Inflammatory macrophage treated with lipopolysaccharide for 4 hours (primary cell): ENCODE data around the gene PDGFRA.
A peak's percentile ranks its signal among the peaks of the same experiment; 100 is the strongest.
"Not testable (repeated sequence)": the region's sequence is repeated elsewhere in the genome, so short reads cannot be mapped to it uniquely, and the experiment has no call there.

Source experiments
- DNase-seq: peaks from one replicate; pipeline ENCODE4 v3.0.0-alpha.2; 2020

The PDGFRA gene

DNA sequence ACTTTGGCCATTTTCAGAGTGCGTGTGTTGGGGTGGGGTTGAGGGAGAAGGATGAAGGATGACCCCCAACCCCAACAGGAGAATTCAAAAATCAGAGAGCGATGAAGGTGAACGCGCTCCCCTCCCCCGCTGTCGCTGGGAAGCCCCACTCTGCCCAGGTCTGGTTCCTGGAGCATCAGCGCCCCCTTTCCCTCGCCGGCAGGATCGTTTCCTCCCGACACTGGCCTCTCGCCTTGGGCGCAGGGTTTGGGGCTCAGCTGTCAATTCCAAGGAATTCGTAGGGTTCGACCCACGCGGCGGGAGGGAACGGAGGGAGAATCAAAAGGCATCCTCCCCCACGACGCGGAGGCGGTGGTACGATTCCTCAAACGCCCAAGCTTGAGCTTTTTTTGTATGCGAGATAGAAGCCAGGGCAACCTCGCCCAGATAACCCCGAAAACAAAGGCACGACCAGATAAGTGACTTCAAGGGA lies 1.0 kb upstream of the PDGFRA start:
- peak; percentile 41 for DNase-seq

DNA sequence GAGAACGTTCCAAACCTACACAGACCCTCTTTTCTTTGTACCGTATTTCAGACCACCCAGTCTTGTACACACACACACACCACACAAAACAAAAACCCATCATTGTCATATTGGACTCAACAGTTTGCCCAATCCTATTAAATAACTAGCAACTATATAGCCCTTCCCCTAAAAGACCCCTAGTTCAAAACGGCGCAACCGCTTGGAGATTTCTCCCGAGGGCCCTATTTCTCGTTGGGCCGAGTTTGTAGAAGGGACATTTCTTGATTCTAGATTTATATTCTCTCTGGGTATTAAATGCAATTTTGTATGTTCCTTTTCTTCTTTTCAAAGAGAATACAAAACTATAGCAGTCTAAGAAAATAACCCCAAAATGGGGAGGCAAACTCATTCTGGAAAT lies 547 bp upstream of the PDGFRA start:
- DNase-seq: no peak

DNA sequence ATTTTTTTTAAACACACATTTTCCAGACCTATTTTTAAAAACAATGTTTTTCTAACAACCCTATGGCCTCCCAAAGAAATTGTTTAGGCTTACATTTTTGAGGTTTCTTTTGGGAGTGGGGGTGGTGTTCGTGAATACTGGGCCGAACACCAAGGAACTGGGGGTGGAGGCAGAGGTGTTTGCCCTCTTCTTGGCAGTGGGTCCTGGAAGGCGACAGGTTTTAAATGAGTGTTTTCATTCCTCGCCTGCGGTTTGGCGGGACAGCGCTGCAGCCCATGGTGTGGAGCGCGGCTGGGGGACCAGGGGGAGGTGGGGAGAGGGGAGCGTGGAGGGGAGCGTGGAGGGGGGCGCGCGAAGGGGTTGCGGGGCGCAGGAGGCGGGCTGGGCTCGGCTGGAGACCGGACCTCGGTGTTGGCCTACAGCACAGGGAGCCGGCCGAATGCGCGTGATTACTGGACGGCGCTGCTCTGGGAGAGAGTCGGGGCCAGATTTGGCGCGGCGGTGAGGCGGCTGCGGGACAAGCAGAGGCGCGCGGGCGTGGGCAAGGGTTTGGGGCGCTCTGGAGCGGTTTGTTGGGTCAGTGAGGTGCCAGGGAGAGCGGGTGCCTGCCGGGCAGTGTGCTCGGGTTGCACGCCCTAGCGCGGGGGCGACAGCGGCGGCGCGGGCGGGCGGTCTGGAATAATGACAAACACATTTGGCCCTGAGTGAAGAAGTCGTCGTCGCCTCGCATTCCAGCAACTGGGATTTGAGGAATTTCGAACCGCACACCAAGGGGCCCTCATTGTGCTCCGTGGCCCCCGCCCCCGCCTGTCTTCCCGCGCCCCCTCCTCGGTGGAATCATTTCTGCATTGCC lies 764 bp downstream of the PDGFRA start:
- DNase-seq: no peak

DNA sequence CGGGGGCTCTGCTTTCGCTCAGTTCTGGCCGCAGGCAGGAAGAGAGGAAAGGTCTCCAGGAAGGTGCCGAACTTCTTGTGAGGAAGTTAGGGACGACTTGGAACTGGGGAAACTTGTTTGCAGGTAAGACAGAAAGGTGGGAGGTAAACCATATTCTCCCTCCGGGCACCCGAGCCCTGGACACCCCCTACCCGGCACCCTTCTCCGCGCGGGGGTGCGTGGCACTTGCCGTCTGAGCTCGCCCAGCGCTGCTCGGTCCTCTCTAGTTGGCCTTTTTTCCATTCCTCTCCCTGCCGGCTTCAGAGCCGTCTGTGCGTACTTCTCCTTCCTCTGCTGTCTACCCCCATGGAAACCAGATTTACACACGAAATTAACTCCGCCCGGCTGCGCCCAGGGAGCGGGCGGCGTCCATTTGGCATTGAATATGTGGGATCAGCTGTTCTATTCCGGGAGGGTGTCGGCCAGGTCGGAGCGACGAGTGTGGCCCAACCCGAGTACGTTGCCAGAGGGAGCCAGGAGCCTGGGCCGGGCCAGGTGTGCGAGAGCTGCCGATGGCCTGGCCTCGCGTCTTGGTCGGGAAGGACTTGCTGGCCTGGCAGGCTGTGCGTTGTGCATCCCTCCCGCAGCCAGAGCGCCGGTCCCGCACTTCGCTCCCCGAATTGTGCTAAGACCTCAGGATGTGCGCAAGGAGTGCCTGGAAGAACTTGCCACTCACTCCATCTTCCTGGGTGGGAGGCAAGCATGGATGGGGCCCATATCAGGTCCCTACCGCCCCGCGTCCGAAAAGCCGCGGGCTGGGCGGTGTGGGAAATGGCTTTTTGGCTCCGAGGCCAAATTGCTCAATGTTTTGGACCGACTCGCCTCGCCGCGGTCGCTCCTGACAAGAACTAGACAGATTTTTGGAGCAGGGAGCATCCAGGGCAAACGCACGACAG lies 1.7 kb downstream of the PDGFRA start:
- DNase-seq: peak; percentile 21

DNA sequence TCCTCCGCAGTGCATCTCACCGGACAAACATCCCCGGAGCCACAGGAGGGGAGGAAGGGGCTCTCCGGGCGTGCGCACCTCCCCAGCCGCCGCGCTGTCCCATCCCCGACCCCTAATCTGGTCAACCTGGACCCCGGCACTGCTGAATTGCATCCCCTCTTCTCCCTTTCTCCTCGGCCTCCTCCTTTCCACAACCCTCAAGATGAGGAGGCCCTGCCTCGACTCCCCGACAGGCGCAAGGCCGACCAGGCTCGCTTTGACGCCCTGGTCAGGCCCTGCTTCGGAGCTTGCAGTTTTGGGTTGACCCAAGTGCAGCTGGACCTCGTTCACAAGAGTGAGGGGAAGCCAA lies 2.3 kb downstream of the PDGFRA start:
- no peak for DNase-seq

DNA sequence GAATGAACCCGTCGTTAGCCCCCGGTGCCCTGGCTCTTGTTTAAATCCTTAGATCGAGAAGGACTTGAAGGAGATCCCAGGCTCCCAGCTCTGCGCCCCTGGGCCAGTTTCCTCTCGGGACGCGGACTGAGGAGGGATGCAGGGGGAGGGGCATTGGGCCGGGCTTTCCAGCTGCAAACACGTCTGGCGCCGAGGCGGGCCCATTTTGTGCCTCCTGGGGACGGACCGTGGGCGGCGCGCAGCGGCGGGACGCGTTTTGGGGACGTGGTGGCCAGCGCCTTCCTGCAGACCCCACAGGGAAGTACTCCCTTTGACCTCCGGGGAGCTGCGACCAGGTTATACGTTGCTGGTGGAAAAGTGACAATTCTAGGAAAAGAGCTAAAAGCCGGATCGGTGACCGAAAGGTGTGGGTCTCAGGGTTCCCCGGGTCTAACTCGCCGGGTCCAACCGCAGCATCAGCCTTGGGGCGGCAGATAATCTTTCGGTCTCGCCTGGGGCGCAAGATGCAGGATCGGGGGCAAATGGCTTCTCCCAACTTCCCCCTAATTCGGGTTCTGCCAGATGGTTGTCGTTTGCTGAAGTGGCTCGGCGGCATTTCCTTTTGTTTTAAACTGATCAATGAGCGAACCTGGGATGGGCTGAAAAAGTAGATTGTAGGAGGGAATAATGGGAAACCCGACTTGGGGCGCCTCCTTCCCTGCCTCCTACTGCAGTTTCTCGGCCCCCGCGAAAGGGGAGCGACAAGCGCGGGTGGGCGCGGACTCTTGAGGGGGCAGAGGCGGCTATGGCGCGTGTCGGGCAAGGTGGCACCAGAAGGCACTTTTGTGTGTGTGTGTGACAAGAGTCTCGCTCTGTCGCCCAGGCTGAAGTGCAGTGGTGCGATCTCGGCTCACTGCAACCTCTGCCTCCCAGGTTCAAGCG lies 2.9 kb downstream of the PDGFRA start:
- DNase-seq: no peak

DNA sequence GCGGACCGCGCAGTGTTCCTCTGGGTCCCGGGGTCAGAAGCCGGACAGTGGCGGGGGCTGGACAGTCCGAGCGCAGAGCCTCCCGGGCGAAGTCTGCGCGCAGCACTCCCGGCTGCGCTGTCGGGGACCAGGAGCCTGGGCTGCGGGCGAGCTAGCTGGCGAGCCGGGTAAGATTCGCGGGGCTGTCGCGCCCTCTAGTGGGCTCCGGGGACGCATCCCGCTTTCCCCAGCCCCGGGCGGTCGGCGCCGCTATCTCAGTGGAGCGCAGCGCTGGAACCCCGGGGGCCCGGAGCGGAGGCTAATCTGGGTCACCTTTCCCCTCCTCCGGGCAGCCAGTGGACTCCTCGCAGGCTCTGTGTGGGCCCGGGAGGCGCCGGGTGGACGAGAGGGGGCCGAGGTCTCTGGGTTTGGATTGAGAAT lies 4.2 kb downstream of the PDGFRA start:
- peak; percentile 87 for DNase-seq

DNA sequence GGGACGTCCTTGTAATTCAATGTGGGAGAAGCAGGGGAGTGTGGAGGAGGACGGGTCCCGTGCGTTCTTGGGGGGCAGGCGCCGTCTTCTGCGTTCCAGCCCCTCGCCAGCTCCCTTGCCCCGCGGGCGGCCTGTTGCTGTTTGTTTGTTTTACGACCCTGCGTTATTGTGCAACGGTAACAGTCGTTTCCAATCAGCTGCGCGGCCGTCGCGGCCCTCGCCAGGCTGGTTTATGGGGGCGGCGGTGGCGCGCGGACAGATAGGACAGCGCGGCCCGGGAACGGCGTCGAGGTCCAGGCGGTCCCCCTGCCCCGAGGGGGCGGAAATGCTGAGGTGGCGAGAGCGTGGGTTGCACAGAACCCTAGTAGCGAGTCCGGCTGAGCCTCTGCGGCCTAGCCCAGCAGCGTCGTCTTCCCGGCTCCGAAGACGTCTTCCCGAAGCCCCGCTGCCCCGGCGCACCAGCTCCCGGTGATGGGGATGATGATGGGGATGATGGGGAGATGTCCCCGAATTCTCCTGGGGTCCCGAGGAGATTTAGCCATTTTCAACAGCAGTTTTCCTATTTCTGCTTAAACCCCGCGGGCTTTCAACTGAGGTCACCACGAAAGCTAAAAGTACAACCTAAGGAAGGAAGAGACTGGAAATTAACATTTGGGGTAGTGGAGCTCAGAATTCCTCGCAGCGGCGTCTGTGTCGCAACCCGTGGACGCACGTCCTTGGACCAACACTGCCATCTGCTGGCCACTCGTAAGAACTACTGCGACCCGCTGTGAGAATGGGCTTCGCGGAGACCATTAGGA lies 4.8 kb downstream of the PDGFRA start:
- DNase-seq: peak; percentile 75

DNA sequence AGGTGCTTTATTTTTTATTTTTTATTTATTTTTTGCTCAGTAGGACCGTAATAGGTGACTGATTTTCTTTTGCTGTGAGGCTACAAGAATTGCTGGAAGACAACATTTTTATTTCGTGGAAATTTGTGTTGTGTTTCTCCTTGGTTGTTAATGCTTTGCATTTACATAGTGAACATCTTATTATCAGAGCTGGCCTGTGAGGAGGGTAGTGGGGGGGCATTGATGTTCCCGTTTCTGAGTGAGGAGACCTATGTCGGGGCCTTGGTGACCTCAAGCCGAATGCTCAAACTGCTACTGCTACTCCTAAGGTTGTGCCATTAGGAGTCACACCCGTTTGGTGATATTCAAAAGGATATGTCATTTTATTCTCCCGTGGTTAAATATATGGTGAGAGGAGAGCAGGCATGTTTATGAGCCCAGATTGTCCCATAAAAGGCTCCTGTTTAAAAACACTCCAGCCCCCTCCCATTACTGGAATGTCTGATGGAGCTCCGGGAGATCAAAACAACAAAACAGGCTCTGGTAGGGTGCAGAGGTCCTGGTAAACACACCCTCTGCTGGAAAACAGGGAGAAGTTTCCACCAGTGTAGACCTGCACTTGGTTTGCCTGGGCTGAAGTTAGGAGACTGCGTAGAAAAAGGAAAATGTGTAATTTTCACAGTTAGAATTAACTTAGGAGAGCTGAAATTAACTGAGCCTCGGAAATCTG lies 5.6 kb downstream of the PDGFRA start:
- DNase-seq: no peak

DNA sequence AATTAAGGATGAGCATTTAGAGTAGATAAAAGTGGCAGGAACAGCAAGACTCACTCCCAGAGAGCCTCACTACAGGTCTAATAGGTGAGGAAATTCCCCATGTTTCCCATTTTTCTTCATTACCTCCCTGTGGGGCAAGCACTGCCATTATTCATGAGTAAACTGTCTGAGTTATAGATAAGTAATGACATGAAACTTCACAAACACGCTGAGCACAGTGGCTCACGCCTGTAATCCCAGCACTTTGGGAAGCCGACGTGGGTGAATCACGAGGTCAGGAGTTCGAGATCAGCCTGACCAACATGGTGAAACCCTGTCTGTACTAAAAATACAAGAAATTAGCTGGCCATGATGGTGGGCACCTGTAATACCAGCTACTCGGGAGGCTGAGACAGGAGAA lies 7.2 kb downstream of the PDGFRA start:
- not testable (repeated sequence) for DNase-seq

DNA sequence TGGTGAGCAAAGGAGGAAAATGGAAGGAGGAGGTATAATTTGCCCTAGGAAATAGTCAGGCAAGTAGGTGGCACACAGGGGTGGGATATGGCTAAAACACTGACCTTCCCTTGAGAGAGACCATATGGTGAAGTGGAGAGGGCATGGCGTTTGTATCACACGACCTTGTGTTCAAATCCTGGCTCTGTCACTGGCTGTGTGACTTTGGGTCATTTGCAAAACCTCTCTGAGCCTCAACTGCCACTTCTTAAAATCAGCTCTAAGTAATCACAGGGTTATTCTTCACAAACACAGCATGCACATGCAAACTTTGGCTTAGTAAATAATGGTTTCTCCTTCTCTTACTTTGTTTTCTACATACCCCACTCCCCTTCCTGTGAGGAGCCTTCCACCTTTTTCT lies 8.7 kb downstream of the PDGFRA start:
- no peak for DNase-seq

DNA sequence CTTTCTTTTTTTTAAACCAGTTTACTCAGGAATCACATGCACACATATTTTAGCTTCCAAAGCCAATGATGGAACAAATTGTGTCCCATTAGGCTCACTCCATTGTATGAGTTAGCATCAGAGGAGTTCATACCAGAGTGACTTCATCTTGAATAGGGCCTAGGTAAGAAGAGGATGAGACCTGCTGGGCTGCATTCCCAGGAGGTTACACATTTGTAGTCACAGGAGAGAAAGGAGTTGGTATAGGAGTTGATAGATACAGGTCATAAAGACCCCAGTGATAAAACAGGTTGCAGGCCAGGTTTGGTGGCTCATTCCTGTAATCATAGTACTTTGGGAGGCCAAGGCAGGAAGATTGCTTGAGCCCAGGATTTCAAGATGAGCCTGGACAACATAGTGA lies 9.3 kb downstream of the PDGFRA start:
- no peak for DNase-seq

DNA sequence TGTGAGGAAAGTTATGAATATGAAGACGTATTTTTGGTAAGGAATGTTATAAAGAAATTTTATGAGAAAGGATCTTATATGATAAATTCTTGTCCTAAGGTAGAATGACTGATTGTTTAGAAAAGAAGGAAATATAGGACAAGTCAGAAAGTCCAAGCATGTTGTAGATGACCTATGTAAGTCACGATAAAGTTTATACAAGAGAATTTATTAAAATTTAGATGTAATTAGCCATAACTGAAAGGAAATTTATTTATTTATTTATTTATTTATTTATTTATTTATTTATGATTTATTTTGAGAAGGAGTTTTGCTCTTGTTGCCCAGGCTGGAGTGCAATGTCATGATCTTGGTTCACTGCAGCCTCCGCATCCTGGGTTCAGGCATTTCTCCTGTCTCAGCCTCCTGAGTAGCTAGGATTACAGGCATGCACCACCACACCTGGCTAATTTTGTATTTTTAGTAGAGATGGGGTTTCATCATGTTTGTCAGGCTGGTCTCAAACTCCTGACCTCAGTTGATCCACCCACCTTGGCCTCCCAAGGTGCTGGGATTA lies 12.3 kb downstream of the PDGFRA start:
- not testable (repeated sequence) for DNase-seq

DNA sequence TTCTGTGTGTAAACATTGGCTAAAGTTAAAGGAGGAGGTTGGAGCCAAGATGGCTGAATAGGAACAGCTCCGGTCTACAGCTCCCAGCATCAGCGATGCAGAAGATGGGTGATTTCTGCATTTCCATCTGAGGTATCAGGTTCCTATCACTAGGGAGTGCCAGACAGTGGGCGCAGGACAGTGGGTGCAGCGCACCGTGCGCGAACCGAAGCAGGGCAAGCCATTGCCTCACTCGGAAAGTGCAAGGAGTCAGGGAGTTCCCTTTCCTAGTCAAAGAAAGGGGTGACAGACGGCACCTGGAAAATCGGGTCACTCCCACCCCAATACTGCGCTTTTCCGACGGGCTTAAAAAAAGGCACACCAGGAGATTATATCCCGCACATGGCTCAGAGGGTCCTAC lies 14.4 kb downstream of the PDGFRA start:
- not testable (repeated sequence) for DNase-seq

DNA sequence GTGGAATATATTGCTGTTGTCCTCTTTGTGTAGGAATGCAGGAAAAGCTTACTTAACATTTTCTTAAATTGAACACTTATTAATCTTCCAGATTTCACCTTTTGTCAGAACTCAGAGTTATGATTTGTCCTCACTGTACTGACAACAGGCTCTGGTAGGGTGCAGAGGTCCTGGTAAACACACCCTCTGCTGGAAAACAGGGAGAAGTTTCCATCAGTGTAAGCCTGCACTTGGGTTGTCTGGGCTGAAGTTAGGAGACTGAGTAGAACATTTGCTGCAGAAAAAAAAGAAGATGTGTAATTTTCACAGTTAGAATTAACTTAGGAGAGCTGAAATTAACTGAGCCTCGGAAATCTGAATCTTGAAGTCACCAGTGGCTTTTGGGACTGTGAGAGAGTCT lies 23.2 kb downstream of the PDGFRA start:
- not testable (repeated sequence) for DNase-seq

DNA sequence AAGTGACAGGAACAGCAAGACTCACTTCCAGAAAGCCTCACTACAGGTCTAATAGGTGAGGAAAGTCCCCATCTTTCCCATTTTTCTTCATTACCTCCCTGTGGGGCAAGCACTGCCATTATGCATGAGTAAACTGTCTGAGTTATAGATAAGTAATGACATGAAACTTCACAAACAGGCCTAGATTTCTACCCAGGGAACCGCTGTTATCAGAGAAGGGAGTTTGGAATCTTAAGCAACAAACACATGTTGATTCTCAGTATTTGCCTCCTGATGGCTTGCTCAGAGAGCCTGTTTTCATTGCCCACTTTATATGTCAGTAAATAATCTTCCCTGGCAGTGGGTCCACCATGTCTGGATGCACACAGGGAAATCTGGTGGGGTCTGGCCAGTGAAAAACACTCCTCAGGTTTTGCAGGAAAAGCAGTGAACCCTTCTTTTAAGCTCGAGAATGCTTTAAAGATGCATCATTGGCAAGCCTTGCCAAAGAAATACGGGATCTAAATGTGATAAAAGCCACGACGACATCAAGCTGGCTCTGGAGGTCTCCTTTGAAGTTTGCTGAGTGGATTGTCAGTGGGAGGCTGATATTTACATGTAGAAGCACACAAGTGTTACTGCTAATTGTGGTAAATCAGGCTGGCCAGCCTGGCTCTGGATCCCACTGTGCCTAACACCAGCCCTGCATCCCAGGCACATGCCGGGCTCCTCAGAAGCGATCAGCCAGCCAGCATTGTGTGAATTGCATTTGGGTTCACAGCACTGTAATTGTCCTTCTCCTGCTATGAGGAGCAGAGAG lies 25.2 kb downstream of the PDGFRA start:
- DNase-seq: no peak

DNA sequence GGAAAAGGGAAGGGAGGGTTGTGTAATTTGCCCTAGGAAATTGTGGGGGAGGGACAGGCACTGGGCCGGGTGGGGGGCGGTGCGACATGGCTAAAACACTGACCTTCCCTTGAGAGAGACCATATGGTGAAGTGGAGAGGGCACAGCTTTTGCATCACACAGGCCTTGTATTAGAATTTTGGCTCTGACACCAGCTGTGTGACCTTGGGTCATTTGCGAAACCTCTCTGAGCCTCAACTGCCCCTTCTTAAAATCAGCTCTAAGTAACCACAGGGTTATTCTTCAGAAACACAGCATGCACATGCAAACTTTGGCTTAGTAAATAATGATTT lies 25.8 kb downstream of the PDGFRA start:
- no peak for DNase-seq

DNA sequence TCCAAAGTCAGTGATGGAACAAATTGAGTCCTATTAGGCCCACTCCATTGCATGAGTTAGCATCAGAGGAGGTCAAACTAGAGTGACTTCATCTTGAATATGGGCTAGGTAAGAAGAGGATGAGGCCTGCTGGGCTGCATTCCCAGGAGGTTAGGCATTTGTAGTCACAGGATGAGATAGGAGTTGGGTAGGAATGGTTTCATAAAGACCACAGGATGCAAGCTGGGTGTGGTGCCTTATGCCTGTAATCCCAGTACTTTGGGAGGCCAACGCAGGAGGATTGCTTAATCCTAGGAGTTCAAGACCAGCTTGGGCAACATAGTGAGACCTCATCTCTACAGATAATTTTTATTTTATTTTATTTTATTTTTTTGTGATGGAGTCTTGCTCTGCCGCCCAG lies 26.8 kb downstream of the PDGFRA start:
- DNase-seq: no peak

DNA sequence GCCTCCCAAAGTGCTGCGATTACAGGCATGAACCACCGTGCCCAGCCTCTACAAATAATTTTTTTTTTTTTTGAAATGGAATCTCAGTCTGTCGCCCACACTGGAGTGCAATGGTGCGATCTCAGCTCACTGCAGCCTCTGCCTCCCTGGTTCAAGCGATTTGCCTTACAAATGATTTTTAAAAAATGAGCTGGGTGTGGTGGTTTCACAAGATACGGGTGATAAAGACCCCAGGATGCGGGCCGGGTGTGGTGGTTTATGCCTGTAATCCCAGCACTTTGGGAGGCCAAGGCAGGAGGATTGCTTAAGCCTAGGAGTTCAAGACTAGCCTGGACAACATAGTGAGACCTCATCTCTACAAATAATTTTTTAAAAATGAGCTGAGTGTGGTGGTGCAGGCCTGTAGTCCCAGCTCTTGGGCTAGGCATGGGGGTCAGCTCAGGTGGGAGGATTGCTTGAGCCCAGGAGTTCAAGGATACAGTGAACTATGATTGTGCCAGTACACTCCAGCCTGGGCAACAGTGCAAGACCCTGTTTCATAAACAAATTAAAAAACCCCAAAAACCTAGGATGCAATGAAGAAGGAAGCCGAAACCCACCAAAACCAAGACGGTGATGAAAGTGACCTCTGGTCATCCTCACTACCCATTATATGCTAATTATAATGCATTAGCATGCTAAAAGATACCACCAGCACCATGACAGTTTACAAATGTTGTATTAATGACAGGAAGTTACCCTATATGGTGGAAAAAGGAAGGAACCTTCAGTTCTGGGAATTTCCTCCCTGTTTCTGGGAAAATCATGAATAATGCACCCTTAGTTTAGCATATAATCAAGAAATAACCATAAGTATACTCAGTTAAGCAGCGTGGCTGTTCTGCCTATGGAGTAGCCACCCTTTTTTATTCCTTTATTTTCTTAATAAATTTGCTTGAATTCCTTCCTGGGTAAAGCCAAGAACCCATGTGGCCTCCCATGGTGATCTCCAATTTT lies 27.7 kb downstream of the PDGFRA start:
- no peak for DNase-seq
